ENCODE data around the gene TMEM203.

GRCh38 chr9:137229903-137230704, 24.7 kb upstream of the TMEM203 start:
- TF ChIP-seq, protein P1, sequence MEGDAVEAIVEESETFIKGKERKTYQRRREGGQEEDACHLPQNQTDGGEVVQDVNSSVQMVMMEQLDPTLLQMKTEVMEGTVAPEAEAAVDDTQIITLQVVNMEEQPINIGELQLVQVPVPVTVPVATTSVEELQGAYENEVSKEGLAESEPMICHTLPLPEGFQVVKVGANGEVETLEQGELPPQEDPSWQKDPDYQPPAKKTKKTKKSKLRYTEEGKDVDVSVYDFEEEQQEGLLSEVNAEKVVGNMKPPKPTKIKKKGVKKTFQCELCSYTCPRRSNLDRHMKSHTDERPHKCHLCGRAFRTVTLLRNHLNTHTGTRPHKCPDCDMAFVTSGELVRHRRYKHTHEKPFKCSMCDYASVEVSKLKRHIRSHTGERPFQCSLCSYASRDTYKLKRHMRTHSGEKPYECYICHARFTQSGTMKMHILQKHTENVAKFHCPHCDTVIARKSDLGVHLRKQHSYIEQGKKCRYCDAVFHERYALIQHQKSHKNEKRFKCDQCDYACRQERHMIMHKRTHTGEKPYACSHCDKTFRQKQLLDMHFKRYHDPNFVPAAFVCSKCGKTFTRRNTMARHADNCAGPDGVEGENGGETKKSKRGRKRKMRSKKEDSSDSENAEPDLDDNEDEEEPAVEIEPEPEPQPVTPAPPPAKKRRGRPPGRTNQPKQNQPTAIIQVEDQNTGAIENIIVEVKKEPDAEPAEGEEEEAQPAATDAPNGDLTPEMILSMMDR (IDR thresholded peaks at IDR 0.05; ENCODE audit: insufficient read depth, low read length) = no peak
- TF ChIP-seq REST (IDR thresholded peaks at IDR 0.05; ENCODE audit: insufficient replicate concordance, low read depth) (no peak), POLR2AphosphoS5 (IDR thresholded peaks at IDR 0.05; ENCODE audit: low read depth) (no peak)

Measured in HL-60 (cell line).